GM04503 (cell line): Measurements from ENCODE around the gene WEE1.
"Not testable (repeated sequence)": the region's sequence is repeated elsewhere in the genome, so short reads cannot be mapped to it uniquely, and the experiment has no call there.

Experiments used
- DNase-seq: peaks from one replicate; pipeline ENCODE4 v3.0.0-alpha.2; 2012; ENCODE audit warnings: low read depth

WEE1 gene

DNA sequence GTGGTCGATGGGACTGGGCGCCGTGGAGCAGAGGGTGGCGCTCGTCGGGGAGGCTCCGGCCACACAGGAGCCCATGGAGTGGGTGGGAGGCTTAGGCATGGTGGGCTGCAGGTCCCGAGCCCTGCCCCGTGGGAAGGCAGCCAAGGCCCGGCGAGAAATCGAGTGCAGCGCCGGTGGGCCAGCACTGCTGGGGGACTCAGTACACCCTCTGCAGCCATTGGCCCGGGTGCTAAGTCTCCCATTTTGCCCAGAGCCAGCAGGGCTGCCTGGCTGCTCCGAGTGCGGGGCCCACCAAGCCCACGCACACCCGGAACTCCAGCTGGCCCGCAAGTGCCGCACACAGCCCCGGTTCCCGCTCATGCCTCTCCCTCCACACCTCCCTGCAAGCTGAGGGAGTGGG lies 49.6 kb downstream of the WEE1 start:
- not testable (repeated sequence) for DNase-seq

DNA sequence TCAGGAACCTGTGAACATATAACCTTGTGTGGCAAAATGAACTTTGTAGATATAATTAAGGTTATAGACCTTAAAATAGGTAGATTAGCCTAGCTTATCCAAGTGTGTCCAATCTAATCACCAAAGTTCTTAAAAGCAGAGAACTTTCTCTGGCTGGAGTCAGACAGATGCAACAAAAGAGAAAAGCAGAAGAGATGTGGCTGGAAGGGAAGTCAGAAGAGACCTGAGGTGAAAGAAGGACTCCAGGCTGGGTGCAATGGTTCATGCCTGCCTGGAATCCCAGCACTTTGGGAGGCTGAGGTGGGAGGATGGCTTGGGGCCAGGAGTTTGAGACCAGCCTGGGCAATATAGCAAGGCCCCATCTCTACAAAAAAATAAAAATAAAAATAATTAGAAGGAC lies 51.0 kb downstream of the WEE1 start:
- no peak for DNase-seq

DNA sequence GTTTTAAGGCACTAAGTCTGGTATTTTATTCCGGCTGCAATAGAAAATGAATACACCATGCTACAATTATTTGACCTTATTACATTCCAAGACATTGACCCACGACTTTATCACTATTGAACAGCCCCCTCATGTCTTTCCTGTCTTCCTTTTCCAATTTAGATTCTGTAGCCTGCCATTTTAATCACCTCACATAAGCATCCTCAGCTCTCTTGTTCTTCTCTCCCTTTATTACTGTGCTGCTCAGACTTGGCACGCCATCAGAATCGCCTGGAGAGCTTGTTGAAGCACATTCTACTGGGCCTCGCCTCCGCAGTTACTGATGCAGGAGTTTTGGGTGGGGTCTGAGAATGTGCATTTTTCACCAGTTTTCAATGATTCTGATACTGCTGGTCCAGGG lies 51.7 kb downstream of the WEE1 start:
- DNase-seq, result no peak

DNA sequence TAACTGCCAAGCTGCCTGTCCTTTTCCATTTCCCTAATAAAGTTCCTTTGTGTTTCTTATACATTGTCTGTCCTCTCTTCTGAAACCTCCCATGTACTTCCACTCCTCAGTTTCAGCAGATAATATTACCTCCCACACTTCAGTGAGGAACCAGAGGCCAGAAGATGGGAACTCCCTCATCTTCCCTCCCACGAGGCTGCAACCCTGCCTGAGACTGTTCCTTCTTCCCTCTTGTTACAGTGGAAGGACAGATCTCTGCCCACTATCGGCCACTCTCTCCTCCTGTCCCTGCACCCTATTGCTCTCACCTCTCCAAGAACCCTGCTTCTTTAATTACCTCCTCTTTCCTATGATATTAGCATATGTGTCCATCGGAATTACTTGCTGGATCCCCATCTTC lies 52.3 kb downstream of the WEE1 start:
- DNase-seq, result no peak

DNA sequence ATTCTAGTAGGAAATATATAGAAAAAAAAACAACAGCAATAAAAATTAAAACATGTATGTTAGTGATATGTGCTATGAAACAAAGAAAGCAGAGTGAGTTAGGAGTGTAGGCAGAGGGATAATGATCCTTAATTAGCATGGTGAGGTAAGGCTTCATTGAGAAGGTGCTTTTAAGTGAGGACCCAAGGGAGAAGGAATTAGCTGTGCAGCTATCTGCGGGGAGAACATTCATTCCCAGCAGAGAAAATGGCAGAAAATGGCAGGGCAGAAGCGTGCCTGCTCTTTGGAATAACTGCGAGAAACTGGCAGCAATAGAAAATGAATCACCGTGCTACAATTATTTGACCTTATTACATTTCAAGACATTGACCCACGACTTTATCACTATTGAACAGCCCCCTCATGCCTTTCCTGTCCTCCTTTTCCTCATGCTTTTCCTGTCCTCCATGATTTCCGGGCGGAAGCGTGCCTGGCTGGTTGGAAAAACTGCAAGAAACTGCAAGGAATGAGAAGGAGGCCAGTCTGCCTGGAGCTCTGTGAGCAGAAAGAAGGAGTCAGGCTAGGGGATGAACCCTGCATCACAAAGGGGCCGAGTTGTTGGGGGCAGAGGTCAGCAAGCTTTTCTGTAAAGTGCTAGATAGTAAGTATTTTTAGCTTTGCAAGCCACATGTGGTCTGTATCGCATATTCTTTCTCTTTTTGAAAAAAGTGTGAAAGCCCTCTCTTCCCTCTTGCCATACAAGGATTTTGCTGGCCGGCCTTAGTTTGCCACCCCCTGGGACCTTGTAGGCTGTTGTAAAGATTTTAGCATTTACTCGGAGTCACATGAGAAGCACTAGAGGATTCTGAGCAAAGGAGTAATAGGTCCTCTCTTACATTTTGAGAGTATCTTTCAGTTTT lies 53.3 kb downstream of the WEE1 start:
- DNase-seq, result no peak

DNA sequence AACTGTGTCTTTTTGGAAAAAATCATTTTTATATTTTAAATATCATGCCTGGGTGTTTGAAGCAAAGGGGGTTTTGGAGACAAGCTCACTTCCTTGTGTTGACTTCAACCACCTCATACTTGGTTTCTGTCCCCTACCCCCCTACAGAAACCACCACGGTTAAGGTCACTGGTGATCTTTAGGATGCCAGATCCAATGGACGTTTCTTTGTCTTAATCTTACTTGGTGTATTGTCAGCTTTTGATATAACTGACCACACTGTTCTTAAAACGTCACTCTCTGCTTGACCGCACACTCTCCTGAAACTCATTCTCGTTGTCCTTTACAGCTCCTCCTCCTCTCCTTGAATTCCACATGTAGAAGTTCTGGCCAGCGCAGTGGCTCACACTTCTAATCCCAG lies 55.6 kb downstream of the WEE1 start:
- DNase-seq, result no peak

DNA sequence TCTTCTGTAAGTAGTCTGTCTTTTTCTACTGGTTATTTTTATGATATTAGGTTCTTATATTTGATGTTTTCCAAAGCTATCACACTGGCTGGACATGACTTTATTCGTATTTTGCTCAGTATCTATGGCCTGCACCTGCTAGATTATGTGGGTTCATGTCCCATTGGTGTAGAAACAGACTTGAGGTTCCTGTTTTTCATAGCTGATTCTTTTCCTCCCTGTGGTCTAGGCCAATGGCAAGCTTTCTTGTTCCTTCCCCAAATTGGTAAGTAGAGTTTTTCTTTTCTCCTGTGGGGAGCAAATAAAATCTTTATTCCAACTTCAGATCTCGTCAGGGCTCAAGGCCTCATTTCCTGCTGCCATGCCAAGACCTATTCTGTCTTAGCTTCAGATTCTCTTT lies 60.2 kb downstream of the WEE1 start:
- no peak for DNase-seq

DNA sequence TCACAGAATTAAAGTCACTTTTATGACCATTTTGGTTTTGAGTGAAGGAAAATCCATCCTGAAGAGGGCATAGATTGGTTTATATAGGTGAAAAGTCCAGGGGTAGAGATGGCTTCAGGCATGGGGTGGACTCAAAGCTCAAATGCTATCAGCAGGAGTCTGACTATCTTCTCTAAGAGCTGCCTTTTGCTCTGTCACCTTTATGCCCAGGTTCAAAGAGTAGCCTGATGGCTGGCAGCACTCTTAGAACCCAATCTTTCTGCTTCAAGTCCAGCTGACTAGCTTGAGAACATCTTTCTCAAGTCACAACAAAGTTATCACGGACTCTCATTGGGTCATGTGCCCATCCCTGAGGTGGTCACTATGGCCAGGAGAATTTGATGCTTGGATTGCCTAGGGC lies 63.2 kb downstream of the WEE1 start:
- DNase-seq, result no peak

DNA sequence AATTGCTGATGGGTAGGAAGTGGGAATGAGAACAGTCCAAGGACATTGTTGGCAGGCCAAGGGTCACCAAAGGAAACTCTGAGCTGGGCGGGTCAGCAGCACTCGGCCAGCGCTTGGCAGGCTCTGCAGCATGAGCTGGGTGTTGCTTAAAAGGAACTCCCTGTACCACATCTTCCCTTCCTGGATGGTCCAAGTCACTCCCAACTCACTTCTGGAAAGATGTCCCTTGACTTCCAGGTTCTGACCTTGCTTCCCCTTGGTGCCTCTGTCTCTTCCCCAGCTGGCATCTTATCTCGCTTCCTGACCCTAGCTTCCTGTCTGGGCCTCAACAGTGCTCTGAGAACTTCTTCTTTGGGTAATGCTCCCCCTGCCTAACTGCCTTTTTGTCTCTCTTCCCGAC lies 65.6 kb downstream of the WEE1 start:
- no peak for DNase-seq
